GM21737 (cell line): ENCODE results near the gene SS18L1.

Experiments used
- ATAC-seq: cut with Tn5 transposase; IDR thresholded peaks from one replicate; pipeline ENCODE4 v1.9.1; 2021; ENCODE audit warnings: mild to moderate bottlenecking, moderate library complexity; ENCODE audit not compliant: unreplicated experiment

Gene SS18L1

DNA sequence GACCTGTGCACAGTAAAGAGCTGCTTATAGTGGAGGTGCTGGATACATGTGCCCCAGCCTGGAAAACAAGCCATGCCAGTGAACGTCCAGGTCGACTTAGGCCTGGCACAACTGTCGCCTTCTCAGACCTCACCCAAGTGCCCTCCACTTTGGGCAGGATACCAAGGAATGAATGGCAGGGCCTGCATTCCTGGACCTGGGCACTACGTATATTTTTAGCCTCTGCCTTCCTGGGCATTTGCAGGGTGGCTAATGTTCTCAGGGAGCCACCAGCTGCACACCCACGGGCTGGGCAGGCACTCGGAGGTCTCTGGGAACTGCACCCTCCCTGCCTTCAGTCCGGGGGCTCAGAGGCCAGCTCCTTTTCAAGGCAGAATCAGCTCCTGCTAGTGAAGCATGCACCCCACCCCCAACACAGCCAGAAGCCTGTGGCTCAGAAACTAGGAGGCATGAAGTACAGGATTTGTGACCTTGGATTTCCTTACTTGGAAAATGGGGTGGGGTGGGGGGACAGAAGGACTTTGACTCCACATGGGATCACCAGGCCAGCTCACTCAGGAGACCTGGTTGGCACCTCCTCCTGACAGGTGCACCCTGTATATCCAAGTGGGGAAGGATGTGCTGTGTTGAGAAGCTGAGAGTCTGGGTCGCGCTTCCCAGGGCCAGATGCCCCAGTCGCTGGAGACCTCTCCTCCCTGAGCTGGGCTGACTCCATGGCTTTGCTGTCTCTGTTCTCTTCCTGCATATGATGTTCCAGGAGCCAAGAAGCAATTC lies 23.8 kb upstream of the SS18L1 start:
- ATAC-seq = no peak

DNA sequence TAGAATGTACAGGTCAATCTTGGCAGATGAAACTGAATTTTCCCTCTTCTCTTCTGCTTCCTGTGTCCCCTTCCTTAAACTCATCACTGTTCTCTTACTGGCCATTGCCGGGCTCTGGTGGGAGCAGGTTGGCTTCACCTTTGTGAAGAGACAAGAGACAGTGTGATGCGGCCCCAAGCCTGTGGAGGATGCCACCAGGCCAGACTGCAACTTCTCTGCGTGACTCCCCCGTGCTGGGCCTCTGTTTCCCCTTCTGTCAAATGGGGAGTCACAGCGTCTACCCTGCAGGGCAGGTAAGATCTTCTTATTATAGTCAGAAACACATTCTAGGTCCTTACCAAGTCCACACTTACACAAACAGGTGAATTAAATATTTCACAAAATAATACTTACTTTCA lies 23.2 kb upstream of the SS18L1 start:
- no peak for ATAC-seq

DNA sequence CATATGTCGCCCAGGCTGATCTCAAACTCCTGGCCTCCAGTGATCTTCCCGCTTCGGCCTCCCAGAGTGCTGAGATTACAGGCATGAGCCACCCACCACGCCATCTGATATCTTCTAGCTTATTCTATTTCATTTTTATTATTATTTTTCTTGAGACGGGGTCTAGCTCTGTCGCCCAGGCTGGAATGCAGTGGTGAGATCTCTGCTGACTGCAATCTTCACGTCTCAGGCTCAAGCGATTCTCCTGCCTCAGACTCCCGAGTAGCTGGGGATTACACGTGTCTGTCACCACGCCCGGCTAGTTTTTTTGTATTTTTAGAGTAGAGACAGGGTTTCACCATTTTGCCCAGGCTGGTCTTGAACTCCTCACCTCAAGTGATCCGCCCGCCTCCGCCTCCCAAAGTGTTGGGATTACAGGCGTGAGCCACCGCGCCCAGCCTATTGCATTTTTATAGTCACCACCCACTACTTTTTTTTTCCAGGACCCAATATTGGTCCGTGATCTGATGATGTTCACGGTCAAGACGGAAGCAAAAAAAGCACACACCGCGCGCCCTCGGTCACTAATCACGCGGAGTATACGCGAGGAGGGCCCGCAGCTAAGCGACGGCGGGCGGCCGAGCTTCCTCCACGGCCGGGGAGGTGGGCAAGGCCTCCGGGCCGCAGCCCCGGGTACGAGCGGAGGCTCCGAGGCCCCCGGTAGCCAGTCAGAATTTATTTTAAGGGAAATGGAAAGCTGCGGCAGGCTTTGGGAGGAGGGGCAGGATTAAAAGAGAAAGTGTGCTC lies 22.4 kb upstream of the SS18L1 start:
- peak; percentile 11 for ATAC-seq

DNA sequence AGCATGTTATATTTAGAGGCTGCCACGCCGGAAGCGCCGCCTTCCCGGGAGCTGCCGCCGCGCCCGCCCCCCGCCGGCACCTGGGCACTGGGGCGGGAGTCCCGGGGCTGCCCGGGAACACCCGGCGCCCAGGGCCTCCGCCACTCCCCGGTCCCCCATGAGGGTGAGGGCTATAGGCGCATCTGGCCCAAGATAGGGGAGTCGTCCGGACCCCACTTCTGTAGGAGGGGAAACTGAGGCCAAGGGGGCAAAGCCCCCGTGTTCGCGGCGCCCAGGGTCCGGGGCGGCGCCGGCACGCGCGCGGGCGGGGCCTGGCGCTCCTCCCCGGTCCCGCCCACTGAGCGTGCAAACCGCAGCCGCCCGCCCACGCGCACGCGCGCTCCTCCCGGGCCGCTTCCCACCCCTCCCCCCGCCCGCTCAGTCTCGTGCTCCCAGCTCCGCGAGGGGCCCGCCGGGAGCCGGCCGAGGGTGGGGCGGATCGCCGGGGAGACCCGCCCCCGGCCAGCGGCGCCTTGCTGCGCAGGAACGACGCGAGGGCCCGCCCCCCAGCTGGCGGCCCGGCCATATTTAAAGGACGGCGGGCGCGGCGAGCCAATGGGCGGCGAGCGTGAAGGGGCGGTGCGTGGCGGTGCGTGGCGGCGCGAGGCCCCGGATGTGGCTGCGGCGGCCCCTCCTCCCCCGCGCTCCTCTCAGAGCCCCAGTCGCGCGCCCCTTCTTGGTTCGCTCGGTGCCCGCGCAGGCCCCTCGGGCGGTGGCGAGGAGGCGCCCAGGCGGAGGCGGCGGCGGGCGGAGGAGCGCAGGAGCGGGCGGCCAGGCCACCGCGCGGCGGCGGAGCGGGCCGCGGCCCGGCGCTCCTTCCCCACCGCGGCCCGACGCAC lies 21.6 kb upstream of the SS18L1 start, which contains the start of gene LSM14B:
TSS of gene LSM14B (plus strand) at position 700 of the 878 bp plus-strand sequence. CDS start 192 bp downstream, outside the sequence.
- peak; percentile 75 for ATAC-seq

DNA sequence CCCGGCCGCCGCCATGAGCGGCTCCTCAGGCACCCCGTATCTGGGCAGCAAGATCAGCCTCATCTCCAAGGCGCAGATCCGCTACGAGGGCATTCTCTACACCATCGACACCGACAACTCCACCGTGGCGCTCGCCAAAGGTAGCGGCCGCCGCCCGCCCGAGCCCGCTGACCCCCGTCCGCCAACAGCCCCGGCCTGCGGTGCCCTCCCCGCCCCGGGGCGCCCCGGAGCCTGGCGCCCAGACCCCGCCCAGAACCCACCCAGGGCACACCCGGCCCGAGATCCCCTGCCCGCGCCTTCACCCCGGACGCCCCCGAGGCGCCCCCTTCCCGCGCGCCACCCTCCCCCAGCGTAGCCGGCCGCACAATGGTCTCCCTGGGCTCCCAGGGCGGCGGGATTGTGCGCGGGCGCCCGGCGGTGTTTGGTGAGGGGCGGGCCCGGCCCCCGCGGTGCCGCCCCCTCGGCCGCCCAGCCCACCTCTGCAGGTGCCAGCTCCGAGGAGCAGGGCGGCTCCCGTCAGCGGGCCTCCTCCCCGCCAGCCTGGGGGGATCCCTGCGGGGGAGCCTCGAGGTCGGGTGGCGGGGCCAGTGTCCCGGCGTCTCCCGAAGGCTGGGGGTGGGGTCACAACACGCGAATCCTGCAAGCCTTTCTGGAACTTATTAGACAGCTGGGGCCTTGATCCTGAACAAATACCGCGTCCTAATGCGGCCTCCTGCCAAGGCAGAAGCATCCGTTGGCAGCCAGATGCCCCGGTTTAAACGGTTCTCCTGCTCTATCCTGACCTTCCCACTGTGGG lies 20.7 kb upstream of the SS18L1 start:
- ATAC-seq = peak; percentile 10

DNA sequence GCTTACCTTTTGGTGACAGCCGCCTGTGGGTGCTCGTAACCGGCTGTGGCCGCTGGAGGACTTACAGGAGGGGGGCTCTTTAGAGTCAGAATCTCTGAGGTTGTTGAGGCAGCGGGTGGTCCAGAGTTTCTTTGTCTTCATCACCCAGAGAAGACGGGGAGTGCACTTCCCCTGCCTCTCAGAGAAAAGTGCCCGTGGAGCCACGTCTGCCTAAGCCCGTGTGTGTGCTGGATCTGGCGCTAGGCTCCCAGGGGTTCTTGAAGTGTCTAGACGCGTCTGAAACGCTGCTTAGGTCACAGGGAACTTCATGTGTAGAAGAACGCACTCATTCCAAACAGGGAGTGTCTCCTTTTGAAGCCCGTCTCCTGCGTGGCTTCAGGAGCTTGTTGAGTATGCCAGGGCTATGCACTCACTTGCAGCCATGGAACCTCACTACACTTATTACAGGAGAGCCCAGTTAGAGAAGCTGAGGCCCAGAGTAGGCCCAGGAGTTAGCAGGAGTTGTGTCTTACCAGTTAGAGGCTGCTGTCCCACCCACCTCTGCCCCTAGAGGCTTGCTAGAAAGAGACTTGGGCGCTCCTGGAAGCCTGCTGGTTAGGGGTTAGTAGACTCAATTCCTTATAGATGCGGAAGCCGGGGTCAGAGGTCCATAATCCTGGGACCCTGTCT lies 20.0 kb upstream of the SS18L1 start:
- no peak for ATAC-seq

DNA sequence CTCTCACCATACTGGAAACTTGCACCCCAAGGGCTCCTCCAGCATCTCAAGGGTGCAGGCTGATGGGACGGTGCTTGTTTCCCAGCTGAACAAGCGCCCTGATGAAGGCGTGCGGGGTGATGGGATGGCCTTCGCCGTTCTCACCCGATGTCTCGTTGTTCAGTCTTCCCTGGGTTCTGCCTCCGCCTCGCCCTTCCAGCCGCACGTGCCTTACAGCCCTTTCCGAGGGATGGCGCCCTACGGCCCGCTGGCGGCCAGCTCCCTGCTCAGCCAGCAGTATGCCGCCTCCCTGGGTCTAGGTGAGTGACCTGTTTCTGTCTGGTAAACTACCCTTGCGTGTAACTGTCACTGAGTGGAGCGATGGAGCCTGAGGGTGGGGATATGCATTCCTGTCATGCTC lies 17.4 kb upstream of the SS18L1 start:
- ATAC-seq = no peak

DNA sequence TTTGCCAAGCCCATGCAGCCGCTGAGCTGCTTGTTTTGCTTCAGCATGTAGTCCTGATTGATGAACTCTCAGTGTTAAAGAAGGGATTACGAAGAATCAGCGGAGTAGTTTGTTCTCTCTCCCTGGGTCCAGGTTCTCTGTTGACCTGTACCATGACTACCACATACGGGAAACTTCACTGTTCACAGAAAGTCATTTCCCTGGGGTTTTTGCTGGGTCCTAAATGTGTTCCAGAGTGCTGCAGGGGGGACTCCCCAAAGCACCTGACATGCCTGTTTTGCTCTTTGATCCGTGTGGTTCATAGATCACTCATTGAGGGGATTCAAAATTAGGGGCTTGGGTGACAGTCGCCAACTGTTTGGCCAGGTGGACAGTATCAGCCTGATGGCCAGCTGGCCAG lies 15.8 kb upstream of the SS18L1 start:
- ATAC-seq = no peak

DNA sequence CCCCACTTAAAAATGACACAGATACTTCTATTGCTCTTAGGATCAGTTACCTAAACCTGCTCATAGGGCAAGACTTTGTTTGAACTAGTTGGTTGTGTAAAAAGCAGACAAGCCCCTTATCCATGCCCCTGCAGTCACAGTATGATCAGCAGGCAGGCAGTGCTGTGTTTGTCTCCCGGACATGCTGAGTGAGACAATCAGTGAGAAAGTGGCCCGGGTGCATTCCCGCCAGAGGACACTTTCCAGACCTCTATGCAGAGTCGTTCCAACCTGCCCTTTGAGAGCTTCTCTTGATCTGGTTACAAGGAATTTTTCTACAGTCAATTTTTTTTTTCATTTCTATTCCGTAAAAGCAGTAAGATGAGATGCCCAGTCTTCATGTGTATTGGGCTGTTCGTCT lies 15.1 kb upstream of the SS18L1 start:
- ATAC-seq = no peak

DNA sequence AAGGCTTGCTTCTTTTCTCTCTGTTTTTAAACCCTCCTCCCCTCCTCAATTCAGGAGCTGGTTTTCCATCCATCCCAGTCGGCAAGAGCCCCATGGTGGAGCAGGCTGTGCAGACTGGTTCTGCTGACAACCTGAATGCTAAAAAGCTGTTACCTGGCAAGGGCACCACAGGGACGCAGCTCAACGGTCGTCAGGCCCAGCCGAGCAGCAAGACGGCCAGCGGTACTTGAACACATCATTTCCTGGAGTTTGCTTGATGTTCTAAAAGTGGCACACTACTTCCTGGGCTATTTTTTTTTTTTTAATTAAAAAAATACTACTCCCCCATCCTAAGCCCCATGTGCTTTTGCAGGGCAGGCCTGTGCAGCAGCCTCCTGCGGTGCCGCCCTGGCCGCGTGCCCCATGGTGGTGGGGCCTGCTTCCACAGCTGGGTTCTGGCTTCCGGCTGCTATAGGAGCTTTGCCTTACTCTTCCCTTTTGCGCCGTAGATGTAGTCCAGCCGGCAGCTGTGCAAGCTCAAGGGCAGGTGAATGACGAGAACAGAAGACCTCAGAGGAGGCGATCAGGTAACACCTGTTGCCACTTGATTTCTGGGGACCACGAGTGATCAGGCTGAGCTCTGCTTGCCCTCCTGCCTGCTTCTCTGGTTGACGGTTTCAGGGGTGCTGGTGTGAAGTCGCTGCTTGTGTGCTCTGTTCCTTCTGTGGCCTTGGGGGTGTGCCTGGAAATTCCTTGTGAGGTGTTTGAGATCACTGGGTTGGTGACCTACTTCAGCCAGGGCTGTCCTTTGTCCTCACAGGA lies 13.6 kb upstream of the SS18L1 start:
- no peak for ATAC-seq

DNA sequence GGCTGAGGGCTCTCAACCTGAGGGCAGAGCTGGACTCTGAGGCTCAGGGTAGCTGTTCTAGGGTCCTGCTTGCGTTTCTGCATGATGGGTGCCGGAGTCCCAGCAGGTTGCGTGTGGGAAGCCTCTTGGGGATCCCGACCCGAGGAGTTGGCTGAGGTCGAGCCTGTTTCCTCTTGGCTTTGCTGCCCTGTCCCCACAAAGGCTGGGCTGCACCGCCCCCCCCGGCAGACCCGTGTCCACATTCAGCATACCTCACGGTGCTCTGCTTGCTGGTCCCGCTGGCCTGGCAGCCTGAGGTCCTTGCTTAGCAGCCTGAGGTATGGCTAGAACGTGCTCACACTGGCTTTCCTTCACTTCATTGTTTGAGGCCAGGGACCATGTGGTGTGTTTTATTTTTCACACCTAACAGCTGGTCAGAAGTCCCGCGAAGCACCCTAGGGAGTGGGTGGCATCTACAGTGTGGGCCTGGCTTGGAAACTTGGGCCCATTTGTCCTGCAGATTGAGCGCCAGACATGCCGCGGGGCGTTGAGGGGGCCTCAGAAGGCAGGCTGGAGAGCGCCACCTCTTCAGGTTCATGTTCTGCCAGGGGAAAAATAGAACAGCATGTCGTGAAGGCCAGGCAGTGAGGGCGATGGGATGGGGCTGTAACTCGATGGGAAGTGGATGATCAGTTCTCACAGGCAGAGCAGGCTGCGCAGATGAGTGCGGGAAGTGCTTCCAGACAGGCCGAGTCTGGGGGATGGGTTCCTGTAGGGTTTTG lies 11.8 kb upstream of the SS18L1 start:
- ATAC-seq = no peak

DNA sequence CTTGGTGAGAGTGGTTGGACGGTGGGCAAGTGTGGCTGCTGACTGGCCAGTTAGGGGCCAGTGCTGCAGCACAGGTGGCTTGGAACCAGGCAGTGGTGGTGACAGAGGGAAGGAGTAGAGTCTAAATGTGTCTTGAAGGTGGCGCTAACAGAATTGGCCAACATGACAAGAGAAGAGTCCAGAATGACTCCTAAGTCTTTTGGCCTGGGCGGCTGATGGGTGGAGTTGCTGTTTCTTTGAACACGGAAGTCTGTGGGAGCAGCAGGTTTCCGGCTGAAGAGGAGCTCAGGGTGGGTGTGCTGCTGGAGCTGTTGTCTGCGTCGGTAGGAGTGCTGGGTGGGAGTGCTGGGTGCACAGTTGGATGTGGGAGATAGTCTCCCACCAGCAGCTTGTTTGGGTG lies 11.1 kb upstream of the SS18L1 start:
- ATAC-seq = no peak

DNA sequence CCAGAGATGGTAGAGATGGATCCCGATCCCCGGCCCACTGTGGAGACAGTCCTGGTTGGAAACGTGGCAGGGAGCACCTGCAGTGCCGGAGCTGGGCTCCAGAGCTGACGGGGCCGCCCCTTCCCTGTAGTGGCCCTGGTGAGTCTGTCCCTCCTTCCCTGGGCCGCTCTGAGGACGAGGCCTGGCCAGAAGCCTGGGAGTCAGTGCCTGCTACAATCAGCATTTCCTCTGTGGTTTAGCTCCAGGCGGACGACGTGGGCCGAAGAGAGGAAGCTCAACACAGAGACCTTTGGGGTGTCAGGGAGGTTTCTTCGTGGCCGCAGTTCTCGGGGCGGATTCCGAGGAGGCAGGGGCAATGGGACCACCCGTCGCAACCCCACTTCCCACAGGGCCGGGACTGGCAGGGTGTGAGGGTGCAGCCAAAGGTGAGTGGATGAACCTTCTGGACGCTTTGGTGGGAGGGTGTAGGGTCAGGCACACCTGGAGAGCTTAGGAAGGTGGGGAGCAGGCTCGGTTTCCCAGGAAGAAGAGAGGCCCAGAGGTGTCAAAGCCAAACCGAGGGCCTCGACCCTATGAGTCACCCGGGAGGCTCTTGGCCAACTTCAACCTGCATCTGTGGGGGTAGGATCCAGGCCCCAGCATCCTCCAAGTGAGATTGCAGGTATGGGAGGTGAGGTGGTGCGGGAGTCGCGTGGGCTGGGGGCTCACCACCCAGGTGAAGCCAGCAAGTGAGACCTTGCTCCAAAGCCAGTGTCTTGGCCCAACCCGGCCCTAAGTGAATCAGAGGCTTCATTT lies 10.3 kb upstream of the SS18L1 start:
- no peak for ATAC-seq

DNA sequence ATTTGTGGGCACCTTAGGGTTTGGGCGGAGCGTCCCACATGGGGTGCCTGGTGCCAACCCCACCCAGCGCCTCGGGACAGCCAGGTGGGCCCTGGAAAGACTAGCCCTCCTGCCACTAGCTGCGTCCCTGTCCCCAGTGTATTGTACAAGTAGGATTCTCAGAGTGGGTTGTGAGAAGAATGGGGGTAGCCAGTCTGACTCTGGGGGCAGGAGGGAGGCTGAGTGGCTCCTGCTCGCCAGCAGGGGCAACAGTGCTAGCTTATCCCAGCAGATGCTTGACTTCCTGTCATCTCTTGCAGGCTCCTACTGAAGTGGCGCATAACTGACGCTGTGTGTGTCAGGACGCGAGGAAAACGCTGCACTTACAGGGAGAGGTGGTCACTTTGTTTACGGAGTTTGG lies 9.7 kb upstream of the SS18L1 start:
- ATAC-seq = no peak

DNA sequence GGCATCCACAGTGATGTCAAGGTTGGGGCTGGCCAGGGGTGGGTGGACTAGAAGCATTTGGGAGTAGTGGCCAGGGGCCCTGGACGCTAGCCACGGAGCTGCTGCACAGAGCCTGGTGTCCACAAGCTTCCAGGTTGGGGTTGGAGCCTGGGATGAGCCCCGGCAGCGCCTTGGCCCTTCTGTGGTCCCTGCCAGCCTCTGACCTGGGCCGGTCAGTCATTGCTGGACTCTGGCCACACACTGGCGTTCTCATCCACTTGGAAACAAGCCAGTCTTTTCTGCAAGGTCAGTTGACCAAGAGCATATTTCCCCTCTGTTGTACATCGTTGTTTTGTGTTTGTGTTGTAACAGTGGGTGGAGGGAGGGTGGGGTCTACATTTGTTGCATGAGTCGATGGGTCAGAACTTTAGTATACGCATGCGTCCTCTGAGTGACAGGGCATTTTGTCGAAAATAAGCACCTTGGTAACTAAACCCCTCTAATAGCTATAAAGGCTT lies 8.8 kb upstream of the SS18L1 start:
- no peak for ATAC-seq

DNA sequence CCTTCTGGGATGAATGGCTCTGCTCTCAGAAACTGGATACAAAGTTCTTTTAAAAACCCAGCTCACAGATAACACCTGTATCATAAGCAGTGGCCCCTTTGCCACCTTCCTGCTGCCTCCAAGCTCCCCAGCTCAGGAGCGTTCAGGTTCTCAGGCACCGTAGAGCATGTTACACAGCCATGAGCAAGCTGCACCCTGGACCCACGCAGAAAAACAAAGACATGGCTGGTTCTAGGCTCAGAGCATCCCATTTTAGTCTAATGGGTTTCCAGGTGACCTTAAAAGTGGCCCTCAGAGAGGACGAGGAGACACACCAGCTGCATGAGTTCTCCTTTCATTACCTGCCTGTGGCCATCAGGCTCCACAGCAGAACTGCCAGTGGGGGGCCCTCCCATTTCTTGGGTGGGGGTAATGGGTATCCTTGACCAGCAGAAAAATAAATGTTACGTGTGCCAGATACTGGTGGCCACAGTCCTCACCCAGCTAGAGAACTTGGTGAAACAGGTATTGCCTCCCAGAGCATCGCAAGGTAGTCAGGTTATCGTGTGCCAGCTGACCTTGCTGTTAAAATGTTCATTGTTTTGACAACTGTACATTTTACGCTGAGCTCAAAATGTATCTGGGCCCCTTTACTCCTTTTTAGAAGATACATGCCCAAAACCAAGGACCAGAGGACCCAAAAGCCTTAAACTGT lies 7.8 kb upstream of the SS18L1 start:
- no peak for ATAC-seq
